Mesenchymal stem cell (in vitro differentiated cells and primary cell): ENCODE measurements around the gene FZD10.

Source experiments
- DNase-seq: peaks from one replicate; pipeline ENCODE4 v3.0.0-alpha.2; 2013
- H2AFZ ChIP-seq: one replicate; pipeline ENCODE4 v1.6.1; 2013; ENCODE audit warnings: low read depth, mild to moderate bottlenecking, control low read depth, inconsistent platforms, low read length, moderate library complexity
- H2AK5ac ChIP-seq: 2 replicates; pipeline ENCODE4 v1.6.1; 2013; ENCODE audit warnings: low read length, moderate library complexity, mild to moderate bottlenecking, inconsistent platforms; ENCODE audit not compliant: severe bottlenecking
- H2BK120ac ChIP-seq: one replicate; pipeline ENCODE4 v1.6.1; 2013; ENCODE audit warnings: low read depth, mild to moderate bottlenecking, inconsistent platforms, low read length, moderate library complexity
- H2BK12ac ChIP-seq, 2 experiments: one replicate each; pipeline ENCODE4 v1.6.1; 2013; ENCODE audit warnings: inconsistent platforms in 2 of 2, low read length in 2 of 2, mild to moderate bottlenecking in 2 of 2, moderate library complexity in 2 of 2, control low read depth in 1 of 2
- H2BK15ac ChIP-seq: one replicate; pipeline ENCODE4 v1.6.1; 2013; ENCODE audit warnings: mild to moderate bottlenecking, low read depth, inconsistent platforms; ENCODE audit not compliant: poor library complexity, severe bottlenecking
- H2BK5ac ChIP-seq: 2 replicates; pipeline ENCODE4 v1.6.1; 2013; ENCODE audit warnings: low read depth, mild to moderate bottlenecking, low read length, control low read depth, inconsistent platforms; ENCODE audit not compliant: poor library complexity, severe bottlenecking
- H3K14ac ChIP-seq, 2 experiments: one replicate each; pipeline ENCODE4 v1.6.1; 2013; ENCODE audit warnings: inconsistent platforms in 2 of 2, low read length in 2 of 2, control low read depth in 1 of 2, mild to moderate bottlenecking in 1 of 2, moderate library complexity in 1 of 2
- H3K18ac ChIP-seq, 2 experiments: one replicate each; pipeline ENCODE4 v1.6.1; 2013; ENCODE audit warnings: inconsistent platforms in 2 of 2, low read length in 2 of 2, control low read depth in 1 of 2, low read depth in 1 of 2, mild to moderate bottlenecking in 1 of 2
- H3K23ac ChIP-seq, 2 experiments: one replicate each; pipeline ENCODE4 v1.6.1; 2013; ENCODE audit warnings: inconsistent platforms in 2 of 2, low read length in 2 of 2, mild to moderate bottlenecking in 2 of 2, moderate library complexity in 2 of 2, control low read depth in 1 of 2
- H3K27ac ChIP-seq: 2 replicates; pipeline ENCODE4 v1.5.1; 2013; ENCODE audit warnings: mild to moderate bottlenecking, moderate library complexity, low read length, control low read depth, inconsistent platforms; ENCODE audit not compliant: poor library complexity, severe bottlenecking
- H3K27me3 ChIP-seq, 2 experiments: 2 replicates each; pipeline versions ENCODE4 v1.6.1 to v1.7.0; 2013; ENCODE audit warnings: low read length in 2 of 2, mild to moderate bottlenecking in 2 of 2, moderate library complexity in 2 of 2, control low read depth in 1 of 2, inconsistent platforms in 1 of 2; ENCODE audit not compliant: control insufficient read depth in 1 of 2, insufficient read depth in 1 of 2
- H3K36me3 ChIP-seq, 2 experiments: 2 replicates each; pipeline versions ENCODE4 v1.6.1 to v1.7.0; 2013; ENCODE audit warnings: low read length in 2 of 2, control low read depth in 1 of 2, inconsistent platforms in 1 of 2, low read depth in 1 of 2, mild to moderate bottlenecking in 1 of 2; ENCODE audit not compliant: insufficient read depth in 2 of 2, control insufficient read depth in 1 of 2
- H3K4ac ChIP-seq, 2 experiments: one replicate each; pipeline ENCODE4 v1.6.1; 2013; ENCODE audit warnings: inconsistent platforms in 2 of 2, low read length in 2 of 2, mild to moderate bottlenecking in 2 of 2, moderate library complexity in 2 of 2, control low read depth in 1 of 2, low read depth in 1 of 2
- H3K4me1 ChIP-seq: 2 replicates; pipeline ENCODE4 v1.6.1; 2013; ENCODE audit warnings: low read depth, low read length, control low read depth; ENCODE audit not compliant: control insufficient read depth, insufficient read depth
- H3K4me2 ChIP-seq: 2 replicates; pipeline ENCODE4 v1.6.1; 2013; ENCODE audit warnings: low read length, mild to moderate bottlenecking, inconsistent platforms; ENCODE audit not compliant: poor library complexity, severe bottlenecking
- H3K4me3 ChIP-seq, 2 experiments: 2 replicates each; pipeline versions ENCODE4 v1.5.1 to v1.7.0; 2013; ENCODE audit warnings: low read length in 2 of 2, mild to moderate bottlenecking in 2 of 2, control low read depth in 1 of 2, low read depth in 1 of 2; ENCODE audit not compliant: insufficient read depth in 1 of 2
- H3K79me1 ChIP-seq: replicated peaks from 2 replicates; pipeline ENCODE4 v1.6.1; 2013; ENCODE audit warnings: mild to moderate bottlenecking, control low read depth, low read length, inconsistent platforms; ENCODE audit not compliant: poor library complexity, severe bottlenecking
- H3K9ac ChIP-seq: 2 replicates; pipeline ENCODE4 v1.7.0; 2013; ENCODE audit warnings: mild to moderate bottlenecking, low read length, moderate library complexity
- H3K9me3 ChIP-seq: 2 replicates; pipeline ENCODE4 v1.7.0; 2013; ENCODE audit warnings: mild to moderate bottlenecking, low read length; ENCODE audit not compliant: control insufficient read depth
- H4K8ac ChIP-seq: one replicate; pipeline ENCODE4 v1.6.1; 2013; ENCODE audit warnings: inconsistent platforms, mild to moderate bottlenecking, low read length, moderate library complexity
- H4K91ac ChIP-seq: one replicate; pipeline ENCODE4 v1.6.1; 2013; ENCODE audit warnings: mild to moderate bottlenecking, low read length, inconsistent platforms
- WGBS: methylation state at CpG from one replicate; pipeline ENCODE4 v1.1.7; 2013; ENCODE audit warnings: mixed read lengths; 5-methylcytosine and 5-hydroxymethylcytosine counted together

The FZD10 gene

GRCh38 chr12:130198663-130199060 is 36.4 kb downstream of the FZD10 start:
- no peaks in the 10 kb centered on the region for H3K36me3 ChIP-seq
- H2BK5ac ChIP-seq: no peak overlapping the region
- no peak overlapping the region for H3K27ac ChIP-seq
- H3K18ac ChIP-seq: no peak overlapping the region
- no peak overlapping the region for H3K4ac ChIP-seq
- no peak overlapping the region for H3K4me2 ChIP-seq
- no peak overlapping the region for H2BK15ac ChIP-seq
- H2AFZ ChIP-seq: no peak overlapping the region
- H3K9me3 ChIP-seq: peaks cover 16% of the 10 kb centered on the region
- no peak overlapping the region for H3K23ac ChIP-seq
- H3K4me1 ChIP-seq: no peaks in the 10 kb centered on the region
- H3K9ac ChIP-seq: no peak overlapping the region
- no peak overlapping the region for H4K91ac ChIP-seq
- WGBS: 90% methylated on average over 16 of the region's 16 CpGs
- H2AK5ac ChIP-seq: no peak overlapping the region
- H3K4me3 ChIP-seq: no peak overlapping the region
- no peak overlapping the region for H4K8ac ChIP-seq
- no peak overlapping the region for H2BK12ac ChIP-seq
- peaks cover 0 to 11% of the 10 kb centered on the region in 2 experiments for H3K27me3 ChIP-seq
- no peak for DNase-seq
- H2BK120ac ChIP-seq: no peak overlapping the region
- no peak overlapping the region for H3K14ac ChIP-seq
- no peaks in the 10 kb centered on the region for H3K79me1 ChIP-seq

GRCh38 chr12:130199581-130200390 is 37.5 kb downstream of the FZD10 start:
- H3K9ac ChIP-seq: no peak overlapping the region
- no peak overlapping the region for H2BK120ac ChIP-seq
- H2BK15ac ChIP-seq: no peak overlapping the region
- no peak overlapping the region for H2AK5ac ChIP-seq
- H3K4me2 ChIP-seq: no peak overlapping the region
- peaks cover 0 to 4% of the 10 kb centered on the region in 2 experiments for H3K27me3 ChIP-seq
- peaks cover 16% of the 10 kb centered on the region for H3K9me3 ChIP-seq
- no peaks in the 10 kb centered on the region for H3K79me1 ChIP-seq
- no peak for DNase-seq
- H4K91ac ChIP-seq: no peak overlapping the region
- H3K36me3 ChIP-seq: no peaks in the 10 kb centered on the region
- H2BK5ac ChIP-seq: no peak overlapping the region
- no peak overlapping the region for H2AFZ ChIP-seq
- no peak overlapping the region for H3K14ac ChIP-seq
- no peak overlapping the region for H2BK12ac ChIP-seq
- H4K8ac ChIP-seq: no peak overlapping the region
- 76% methylated on average over 17 of the region's 18 CpGs for WGBS
- H3K27ac ChIP-seq: no peak overlapping the region
- H3K4ac ChIP-seq: no peak overlapping the region
- no peak overlapping the region for H3K23ac ChIP-seq
- no peak overlapping the region for H3K4me3 ChIP-seq
- H3K18ac ChIP-seq: no peak overlapping the region
- no peaks in the 10 kb centered on the region for H3K4me1 ChIP-seq

DNA sequence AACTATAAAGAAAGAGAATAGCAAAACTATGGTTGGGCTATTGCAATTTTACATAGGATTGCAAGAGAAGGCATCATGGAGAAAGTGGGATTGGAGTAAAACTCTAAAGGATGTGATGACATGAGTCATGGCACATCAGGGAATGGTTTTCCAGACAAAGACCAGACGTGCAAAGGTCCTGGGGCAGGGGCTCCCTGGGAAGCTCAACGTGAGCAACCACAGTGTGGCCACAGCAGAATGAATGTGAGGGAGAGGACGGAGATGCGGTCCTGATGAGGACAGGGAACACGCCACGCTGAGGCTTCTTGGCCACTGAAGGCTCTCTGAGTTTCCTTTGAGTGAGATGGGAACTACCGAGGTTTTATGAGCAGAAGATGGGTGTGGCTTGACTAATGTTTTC is 38.2 kb downstream of the FZD10 start:
- H2AK5ac ChIP-seq: no peak overlapping the region

GRCh38 chr12:130201037-130201436 is 38.8 kb downstream of the FZD10 start:
- no peaks in the 10 kb centered on the region for H3K27me3 ChIP-seq
- no peak overlapping the region for H3K18ac ChIP-seq
- H4K91ac ChIP-seq: no peak overlapping the region
- no peak overlapping the region for H3K23ac ChIP-seq
- no peak overlapping the region for H3K27ac ChIP-seq
- H3K4ac ChIP-seq: no peak overlapping the region
- H3K36me3 ChIP-seq: no peaks in the 10 kb centered on the region
- no peak overlapping the region for H2BK15ac ChIP-seq
- H3K14ac ChIP-seq: no peak overlapping the region
- H3K9me3 ChIP-seq: peaks cover 16% of the 10 kb centered on the region
- no peak overlapping the region for H2BK12ac ChIP-seq
- no peak for DNase-seq
- H3K79me1 ChIP-seq: no peaks in the 10 kb centered on the region
- WGBS: 89% methylated on average over 4 of the region's 8 CpGs
- H4K8ac ChIP-seq: no peak overlapping the region
- H3K4me3 ChIP-seq: no peak overlapping the region
- no peaks in the 10 kb centered on the region for H3K4me1 ChIP-seq
- H2BK5ac ChIP-seq: no peak overlapping the region
- no peak overlapping the region for H2AK5ac ChIP-seq
- H3K9ac ChIP-seq: no peak overlapping the region
- no peak overlapping the region for H2BK120ac ChIP-seq
- H2AFZ ChIP-seq: no peak overlapping the region
- H3K4me2 ChIP-seq: no peak overlapping the region

More for the DNA sequence above, 38.2 kb downstream of the FZD10 start:
- no peak overlapping the region for H4K8ac ChIP-seq
- H3K14ac ChIP-seq: no peak overlapping the region
- H3K27ac ChIP-seq: no peak overlapping the region
- H3K27me3 ChIP-seq: peaks cover 0 to 3% of the 10 kb centered on the region in 2 experiments
- WGBS: 82% methylated on average over 7 of the region's 7 CpGs
- no peak overlapping the region for H2BK12ac ChIP-seq
- H3K18ac ChIP-seq: no peak overlapping the region
- no peak overlapping the region for H3K23ac ChIP-seq
- no peak overlapping the region for H2BK15ac ChIP-seq
- H3K36me3 ChIP-seq: no peaks in the 10 kb centered on the region
- DNase-seq: no peak
- no peak overlapping the region for H2BK120ac ChIP-seq
- no peak overlapping the region for H3K4ac ChIP-seq
- no peak overlapping the region for H3K9ac ChIP-seq
- peaks cover 16% of the 10 kb centered on the region for H3K9me3 ChIP-seq
- H2BK5ac ChIP-seq: no peak overlapping the region
- H3K79me1 ChIP-seq: no peaks in the 10 kb centered on the region
- H3K4me1 ChIP-seq: no peaks in the 10 kb centered on the region
- no peak overlapping the region for H3K4me3 ChIP-seq
- no peak overlapping the region for H3K4me2 ChIP-seq
- H4K91ac ChIP-seq: no peak overlapping the region
- H2AFZ ChIP-seq: no peak overlapping the region
